ENCODE measurements around the gene CENPA. TPM values are rescaled to one million over a fixed set of nuclear protein-coding genes. Genes with fewer than 3 reads are reported as not detected.

CENPA gene
- total and polyA plus RNA-seq, 3 donors from 2014 or later = 2.8 to 5.8 (median 5.0) TPM

GRCh38 chr2:26740346-26740745 is 45.5 kb upstream of the CENPA start:
- no peak overlapping the region for H3K4me3 ChIP-seq
- no peak overlapping the region for H3K27ac ChIP-seq
- no peaks in the 10 kb centered on the region for H3K27me3 ChIP-seq
- peaks cover 6% of the 10 kb centered on the region for H3K4me1 ChIP-seq
- 87 to 93% methylated on average over 6 of the region's 6 CpGs for WGBS, 2 donors
- TF ChIP-seq CTCF (IDR thresholded peaks at IDR 0.05) (no peak), POLR2A (IDR thresholded peaks at IDR 0.05) (no peak)
- H3K9me3 ChIP-seq = no peaks in the 10 kb centered on the region
- H3K36me3 ChIP-seq (ENCODE audit: low read depth, missing control alignments) = no peaks in the 10 kb centered on the region
- DNase-seq = no peak
- intact Hi-C loops (cut with DNase I; ENCODE audit: low total_unique reads) = loop anchor here (5.0 kb wide), 1 partner anchor 133 kb away; no protein-coding TSS in a partner anchor

DNA sequence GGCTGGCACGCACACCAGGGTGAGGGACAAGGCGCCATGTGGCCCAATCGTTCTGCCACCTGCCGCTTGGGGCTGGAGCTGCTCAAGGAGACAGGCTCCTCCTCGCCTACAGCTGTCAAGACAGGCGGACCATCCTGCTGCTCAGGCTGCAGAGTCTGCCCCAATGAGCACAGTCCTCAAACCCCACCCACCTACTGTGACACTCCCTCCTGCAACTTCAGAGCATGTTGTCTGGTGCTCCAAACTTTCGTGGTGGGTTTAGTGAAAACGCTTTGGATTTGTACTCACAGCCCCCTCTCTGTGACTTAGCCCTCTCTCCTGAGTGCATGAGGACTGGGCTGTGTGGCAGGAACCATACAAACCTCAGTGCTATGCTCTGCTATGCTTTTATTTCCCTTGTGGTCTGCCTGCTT is 45.0 kb upstream of the CENPA start:
- TF ChIP-seq CTCF (IDR thresholded peaks at IDR 0.05) (no peak), POLR2A (IDR thresholded peaks at IDR 0.05) (no peak)
- no peaks in the 10 kb centered on the region for H3K9me3 ChIP-seq
- no peaks in the 10 kb centered on the region for H3K36me3 ChIP-seq (ENCODE audit: low read depth, missing control alignments)
- WGBS, 2 donors = 75 to 84% methylated on average over 4 to 8 of the region's 8 CpGs
- H3K4me1 ChIP-seq = peaks cover 4% of the 10 kb centered on the region
- no peak overlapping the region for H3K4me3 ChIP-seq
- intact Hi-C loops (cut with DNase I; ENCODE audit: low total_unique reads) = loop anchor here (5.0 kb wide), 1 partner anchor 134 kb away; no protein-coding TSS in a partner anchor
- no peak overlapping the region for H3K27ac ChIP-seq
- DNase-seq = peak; percentile 26
- H3K27me3 ChIP-seq = no peaks in the 10 kb centered on the region

DNA sequence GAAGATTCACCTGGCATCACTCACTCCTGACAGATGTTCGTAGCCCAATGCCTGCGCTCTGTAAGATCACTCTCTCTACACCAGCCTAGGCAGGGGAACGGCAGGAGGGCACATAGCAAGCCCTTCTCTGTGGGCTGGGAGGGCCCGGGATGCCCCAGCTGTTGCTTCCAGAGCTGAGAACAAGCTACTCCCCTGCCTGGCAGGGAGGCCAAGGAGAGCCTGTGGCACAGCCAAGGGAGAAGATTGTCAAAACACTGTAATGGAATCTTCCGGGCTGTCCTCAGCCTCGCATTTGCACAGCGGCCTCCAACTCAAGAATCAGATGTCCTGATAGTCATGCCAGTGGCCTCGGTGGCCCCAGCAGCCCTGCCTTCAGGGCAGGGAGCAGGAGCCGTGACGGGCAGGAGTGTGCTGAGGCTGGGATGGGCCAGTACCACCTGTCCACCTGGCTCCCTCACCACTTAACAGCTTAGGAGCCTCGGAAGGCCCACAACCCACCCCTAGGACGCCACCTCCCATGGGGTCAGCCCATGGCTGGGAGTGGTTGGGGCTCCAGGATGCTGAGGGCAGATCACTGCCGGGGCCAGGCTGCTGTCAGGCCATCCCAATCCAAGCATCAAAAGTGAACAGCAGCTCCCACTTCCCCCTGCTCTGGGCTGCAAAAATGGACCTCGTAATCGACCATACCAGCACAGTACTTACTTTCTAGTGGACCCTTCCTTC is 43.6 kb upstream of the CENPA start:
- intact Hi-C loops (cut with DNase I; ENCODE audit: low total_unique reads) = loop anchor here (5.0 kb wide), 1 partner anchor 135 kb away; no protein-coding TSS in a partner anchor
- no peaks in the 10 kb centered on the region for H3K4me1 ChIP-seq
- H3K27me3 ChIP-seq = no peaks in the 10 kb centered on the region
- H3K4me3 ChIP-seq = no peak overlapping the region
- no peaks in the 10 kb centered on the region for H3K9me3 ChIP-seq
- DNase-seq = no peak
- 97 to 99% methylated on average over 13 to 15 of the region's 15 CpGs for WGBS, 2 donors
- H3K27ac ChIP-seq = no peak overlapping the region
- H3K36me3 ChIP-seq (ENCODE audit: low read depth, missing control alignments) = no peaks in the 10 kb centered on the region
- TF ChIP-seq CTCF (IDR thresholded peaks at IDR 0.05) (no peak), POLR2A (IDR thresholded peaks at IDR 0.05) (no peak)

DNA sequence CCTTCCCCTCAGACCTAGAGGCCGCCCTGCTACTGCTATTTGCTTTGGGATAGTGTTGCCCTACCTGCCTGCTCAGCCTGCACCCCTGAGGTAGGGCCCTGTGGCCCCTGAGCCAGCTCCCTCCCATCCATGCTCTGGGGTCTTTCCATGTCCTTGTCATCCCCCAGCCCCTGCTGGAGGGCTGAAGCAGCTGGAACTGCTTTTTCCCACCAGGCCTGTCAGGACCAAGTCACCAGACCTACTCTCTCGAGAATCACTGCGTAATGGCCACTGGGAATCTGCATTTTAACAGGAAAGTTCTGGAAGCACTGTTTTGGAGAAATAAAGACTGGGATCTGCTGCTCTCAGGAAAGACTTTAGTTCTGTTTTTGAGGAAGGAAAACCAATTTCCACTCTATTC is 42.0 kb upstream of the CENPA start:
- Histone ChIP-seq H3K27ac (no peak overlapping the region), H3K4me3 (no peak overlapping the region), H3K4me1 (no peaks in the 10 kb centered on the region), H3K36me3 (ENCODE audit: low read depth, missing control alignments) (no peaks in the 10 kb centered on the region), H3K27me3 (no peaks in the 10 kb centered on the region), H3K9me3 (no peaks in the 10 kb centered on the region)
- intact Hi-C loops (cut with DNase I; ENCODE audit: low total_unique reads) = loop anchor here (5.0 kb wide), 1 partner anchor 137 kb away; no protein-coding TSS in a partner anchor
- DNase-seq = no peak
- no peak for TF ChIP-seq POLR2A (IDR thresholded peaks at IDR 0.05)
- no peak for TF ChIP-seq CTCF (IDR thresholded peaks at IDR 0.05)
- WGBS, 2 donors = 88 to 97% methylated on average over 3 of the region's 3 CpGs

DNA sequence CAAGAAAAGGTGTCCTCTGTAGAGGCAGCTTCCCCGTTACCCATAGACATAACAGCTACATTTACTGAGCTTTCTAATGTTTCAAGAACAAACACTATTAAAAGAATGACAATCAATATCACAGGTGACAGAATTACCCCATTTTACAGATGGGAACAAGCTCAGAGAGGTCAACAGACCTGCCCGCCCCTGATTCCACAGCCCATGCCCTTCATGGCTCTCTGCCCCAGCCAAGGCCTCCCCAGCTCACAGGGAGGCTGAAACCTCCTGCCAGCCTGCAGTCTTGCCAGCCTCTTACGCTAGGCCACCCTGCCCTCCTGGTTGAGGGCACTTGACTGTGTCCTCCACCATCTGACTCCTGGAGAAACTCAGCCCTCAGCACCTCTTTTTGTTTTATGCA is 40.9 kb upstream of the CENPA start:
- Histone ChIP-seq H3K27ac (no peak overlapping the region), H3K4me3 (no peak overlapping the region), H3K9me3 (no peaks in the 10 kb centered on the region), H3K27me3 (no peaks in the 10 kb centered on the region), H3K36me3 (ENCODE audit: low read depth, missing control alignments) (no peaks in the 10 kb centered on the region), H3K4me1 (no peaks in the 10 kb centered on the region)
- 82 to 93% methylated on average over 3 of the region's 3 CpGs for WGBS, 2 donors
- intact Hi-C loops (cut with DNase I; ENCODE audit: low total_unique reads) = loop anchor here (5.0 kb wide), 1 partner anchor 138 kb away; no protein-coding TSS in a partner anchor
- no peak for TF ChIP-seq POLR2A (IDR thresholded peaks at IDR 0.05)
- no peak for TF ChIP-seq CTCF (IDR thresholded peaks at IDR 0.05)
- DNase-seq = no peak
